Gastrocnemius medialis (tissue), 4 donors: ENCODE measurements around the gene NCAN.

ENCODE experiments used
- POLR2A ChIP-seq, 2 donors: fragments of 450-650 bp; IDR thresholded peaks; one replicate each; pipeline ENCODE4 v1.6.1; 2017; ENCODE audit warnings: antibody characterized with exemption in 2 of 2, mild to moderate bottlenecking in 2 of 2, moderate library complexity in 2 of 2
- TF ChIP-seq, protein P1 (sequence below), 5 experiments: fragments of 450-650 bp in 3 of 5; fragments of 200-600 bp in 2 of 5; sonication (generic) in 2 of 5; IDR thresholded peaks in 4 of 5; conservative IDR thresholded peaks in 1 of 5; 1 replicate in 4 of 5; 2 replicates in 1 of 5; pipeline ENCODE4 v1.5.1; 2016 to 2019; ENCODE audit warnings: antibody characterized with exemption in 5 of 5, mild to moderate bottlenecking in 3 of 5, moderate library complexity in 3 of 5

DNA sequence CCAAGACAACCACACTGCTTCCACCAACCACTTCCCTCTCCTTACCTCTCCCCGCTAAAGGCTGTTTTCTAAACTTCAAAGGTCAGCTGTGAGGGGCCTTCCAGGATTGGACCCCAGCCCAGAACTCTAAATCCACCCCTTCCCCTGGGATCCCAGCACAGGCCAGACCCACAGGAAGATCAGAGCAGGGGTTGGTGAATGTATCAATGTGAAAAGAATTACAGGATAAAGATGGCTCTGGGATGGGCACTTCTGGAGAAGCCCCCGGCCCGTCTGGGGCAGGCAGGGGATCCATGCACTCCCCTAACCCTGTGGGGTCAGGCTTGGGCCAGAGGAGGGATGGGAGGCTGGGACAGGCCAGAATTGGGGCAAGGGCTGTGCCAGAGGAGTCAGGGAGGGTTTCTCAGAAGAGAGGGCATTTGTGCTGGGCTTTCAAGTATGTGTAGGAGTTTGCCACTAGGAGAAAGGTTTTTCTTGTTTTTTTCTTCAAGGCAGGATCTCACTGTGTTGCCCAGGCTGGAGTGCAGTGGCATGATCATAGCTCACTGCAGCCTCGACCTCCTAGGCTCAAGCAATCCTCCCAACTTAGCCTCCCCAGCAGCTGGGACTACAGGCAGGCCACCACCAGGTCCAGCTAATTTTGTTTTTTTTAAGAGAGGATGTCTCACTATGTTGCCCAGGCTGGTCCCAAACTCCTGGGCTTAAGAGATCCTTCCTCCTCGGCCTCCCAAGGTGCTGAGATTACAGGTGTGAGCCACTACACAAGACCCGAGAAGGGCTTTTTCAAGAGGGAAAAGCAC is 40.7 kb upstream of the NCAN start:
- TF ChIP-seq, protein P1, sequence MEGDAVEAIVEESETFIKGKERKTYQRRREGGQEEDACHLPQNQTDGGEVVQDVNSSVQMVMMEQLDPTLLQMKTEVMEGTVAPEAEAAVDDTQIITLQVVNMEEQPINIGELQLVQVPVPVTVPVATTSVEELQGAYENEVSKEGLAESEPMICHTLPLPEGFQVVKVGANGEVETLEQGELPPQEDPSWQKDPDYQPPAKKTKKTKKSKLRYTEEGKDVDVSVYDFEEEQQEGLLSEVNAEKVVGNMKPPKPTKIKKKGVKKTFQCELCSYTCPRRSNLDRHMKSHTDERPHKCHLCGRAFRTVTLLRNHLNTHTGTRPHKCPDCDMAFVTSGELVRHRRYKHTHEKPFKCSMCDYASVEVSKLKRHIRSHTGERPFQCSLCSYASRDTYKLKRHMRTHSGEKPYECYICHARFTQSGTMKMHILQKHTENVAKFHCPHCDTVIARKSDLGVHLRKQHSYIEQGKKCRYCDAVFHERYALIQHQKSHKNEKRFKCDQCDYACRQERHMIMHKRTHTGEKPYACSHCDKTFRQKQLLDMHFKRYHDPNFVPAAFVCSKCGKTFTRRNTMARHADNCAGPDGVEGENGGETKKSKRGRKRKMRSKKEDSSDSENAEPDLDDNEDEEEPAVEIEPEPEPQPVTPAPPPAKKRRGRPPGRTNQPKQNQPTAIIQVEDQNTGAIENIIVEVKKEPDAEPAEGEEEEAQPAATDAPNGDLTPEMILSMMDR (IDR thresholded peaks at IDR 0.05 in 4 of 5, conservative IDR thresholded peaks at IDR 0.05 in 1 of 5) = no peak
- TF ChIP-seq POLR2A (IDR thresholded peaks at IDR 0.05) = no peak
